ENCODE results near the gene IGSF3.

GRCh38 chr1:116654351-116654750, 13.2 kb downstream of the IGSF3 start:
- TF ChIP-seq POLR2A (IDR thresholded peaks at IDR 0.05) (no peak), CTCF (IDR thresholded peaks at IDR 0.05 in 8 of 11, conservative IDR thresholded peaks at IDR 0.05 in 3 of 11) (no peak), POLR2AphosphoS5 (IDR thresholded peaks at IDR 0.05) (no peak)
